HG02884 (cell line): Measurements from ENCODE around the gene DNER.

Source experiments
- ATAC-seq: cut with Tn5 transposase; IDR thresholded peaks from one replicate; pipeline ENCODE4 v1.9.1; 2021; ENCODE audit warnings: mild to moderate bottlenecking, moderate library complexity; ENCODE audit not compliant: unreplicated experiment

DNER gene

GRCh38 chr2:229445501-229446211 lies 268.7 kb downstream of the DNER start:
- no peak for ATAC-seq

DNA sequence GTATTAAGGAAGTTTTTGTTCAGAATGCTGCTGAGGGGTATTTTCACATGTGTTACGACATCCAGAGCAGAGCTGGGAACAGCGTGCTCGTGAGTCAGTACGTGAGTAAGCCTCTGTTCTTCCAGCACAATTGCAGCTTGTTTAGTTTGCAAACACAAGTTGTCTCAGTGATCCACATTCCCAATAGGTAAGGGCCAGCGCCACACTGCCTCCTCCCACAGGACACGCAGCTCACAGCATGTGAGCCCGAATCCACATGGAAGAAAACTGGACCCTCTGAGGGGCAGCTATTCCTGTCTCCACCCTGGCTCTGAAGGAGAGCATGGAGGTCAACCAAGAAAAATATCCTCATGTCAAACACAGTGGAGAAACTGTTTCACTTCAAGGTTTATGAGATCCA lies 269.3 kb downstream of the DNER start:
- ATAC-seq: no peak

- ATAC-seq: no peak
Measured at GRCh38 chr2:229443546-229444268, 270.6 kb downstream of the DNER start.

DNA sequence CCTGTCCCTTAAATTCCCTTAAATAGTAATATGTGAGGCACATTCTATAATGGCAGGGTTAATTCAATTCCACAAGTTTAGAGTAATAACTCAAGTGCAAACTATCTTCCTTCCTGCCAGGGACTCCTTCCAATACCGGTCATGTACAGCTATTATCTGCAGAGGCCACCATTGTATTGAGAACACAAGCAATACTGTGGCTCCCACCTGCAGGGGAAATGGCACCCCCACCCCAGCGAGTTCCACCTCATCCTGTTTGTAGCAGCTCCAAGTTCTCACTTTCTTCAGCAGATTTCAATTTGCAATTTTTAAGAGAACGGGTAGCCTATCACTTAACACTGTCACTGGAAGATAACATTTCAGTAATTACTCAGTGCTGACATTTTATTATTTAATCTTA lies 271.2 kb downstream of the DNER start:
- ATAC-seq: no peak

DNA sequence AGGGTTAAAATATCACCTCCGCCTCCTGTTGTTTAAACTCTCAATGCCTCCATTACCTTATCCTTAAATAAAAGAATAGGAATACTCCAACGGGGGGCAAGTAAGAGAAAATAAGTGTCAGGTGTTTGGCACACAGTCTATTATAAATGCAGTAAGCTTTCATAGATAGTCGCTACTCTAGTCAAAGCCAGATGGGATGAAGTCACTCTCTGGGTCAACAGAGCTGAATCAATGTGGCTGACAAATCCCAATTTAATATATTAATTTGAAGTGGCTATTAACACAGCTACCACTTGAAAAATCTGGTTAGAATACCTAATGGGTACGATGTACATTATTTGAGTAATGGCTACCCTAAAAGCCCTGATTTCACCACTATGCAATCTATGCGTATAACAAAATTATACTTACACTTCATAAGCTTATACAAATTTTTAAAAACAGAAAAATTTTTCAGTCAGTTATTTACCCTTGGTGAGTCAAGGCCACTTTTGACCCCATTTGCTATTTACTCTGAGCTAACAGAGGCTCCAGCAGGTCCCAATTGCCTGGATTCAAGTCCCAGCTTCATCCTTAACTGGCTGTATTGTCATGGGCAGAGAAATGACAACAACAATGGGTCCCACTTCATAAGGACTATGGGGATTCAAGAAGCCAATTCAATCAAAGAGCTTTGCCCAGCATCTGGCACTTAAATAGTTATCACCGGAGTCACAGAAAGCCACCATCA lies 275.8 kb downstream of the DNER start:
- no peak for ATAC-seq

GRCh38 chr2:229437467-229437866 lies 276.9 kb downstream of the DNER start:
- no peak for ATAC-seq

DNA sequence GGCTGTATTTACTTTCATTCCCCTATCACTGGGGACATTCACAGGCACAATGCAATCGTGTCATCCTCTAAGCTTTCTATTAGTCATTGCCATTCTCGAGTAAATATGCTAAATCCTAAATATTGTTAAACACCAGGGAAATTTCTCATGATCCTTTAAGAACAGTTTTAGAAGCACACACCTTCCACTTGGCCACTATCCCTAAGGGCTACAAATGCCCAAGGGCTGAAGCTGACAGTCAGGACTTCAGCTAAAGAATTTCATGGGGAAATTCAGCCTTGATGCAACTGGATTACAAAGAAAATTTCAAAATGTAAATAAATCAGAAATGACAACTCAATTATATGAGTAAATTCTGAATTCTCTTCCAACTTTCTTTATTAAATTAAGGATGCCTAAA lies 280.2 kb downstream of the DNER start:
- no peak for ATAC-seq

GRCh38 chr2:229433351-229433750 lies 281.0 kb downstream of the DNER start:
- ATAC-seq: no peak

DNA sequence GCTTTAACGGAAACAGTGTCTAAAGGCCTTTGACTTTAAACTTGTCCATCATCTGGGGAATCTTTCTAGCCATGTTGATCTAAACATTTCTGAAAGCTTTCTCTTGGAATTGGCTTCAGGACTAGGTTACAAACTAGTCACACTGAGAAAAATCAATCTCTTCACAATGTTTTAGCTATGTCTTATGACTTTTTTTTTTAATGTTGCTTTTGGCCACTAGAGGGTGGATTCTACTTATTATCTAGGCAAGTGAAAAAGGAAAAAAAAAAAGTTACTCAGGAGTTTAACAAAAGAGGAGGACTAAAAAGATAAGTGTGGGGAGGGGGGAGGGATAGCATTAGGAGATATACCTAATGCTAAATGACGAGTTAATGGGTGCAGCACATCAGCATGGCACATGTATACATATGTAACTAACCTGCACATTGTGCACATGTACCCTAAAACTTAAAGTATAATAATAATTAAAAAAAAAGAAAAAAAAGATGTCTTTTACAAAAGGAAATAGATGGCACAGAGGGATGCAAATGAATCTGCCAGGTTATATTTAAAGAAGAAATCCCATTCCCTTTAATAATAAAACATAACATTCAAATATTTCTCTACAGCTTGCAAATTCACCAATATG lies 282.9 kb downstream of the DNER start:
- ATAC-seq: no peak

GRCh38 chr2:229429589-229429988 lies 284.8 kb downstream of the DNER start:
- ATAC-seq: no peak

DNA sequence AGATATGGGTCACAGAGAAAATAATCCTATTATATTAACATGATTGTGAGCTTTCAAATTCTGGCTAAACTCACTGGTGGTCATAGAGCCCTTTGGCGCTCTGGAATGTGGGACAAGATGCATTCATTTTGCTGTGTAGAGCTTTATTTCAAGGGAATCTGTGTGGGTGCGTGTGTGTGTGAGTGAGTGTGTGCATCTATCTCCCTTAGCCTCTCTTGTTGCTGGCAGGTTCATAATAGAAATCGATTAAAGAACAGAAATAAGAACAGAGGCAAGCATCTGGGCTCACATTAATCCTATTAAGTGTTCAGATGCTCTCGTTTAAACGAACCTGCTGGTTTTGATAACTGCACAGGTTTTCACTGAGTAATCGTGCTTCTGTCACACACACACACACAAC lies 287.9 kb downstream of the DNER start:
- ATAC-seq: no peak

- ATAC-seq: no peak
Measured at GRCh38 chr2:229425598-229425997, 288.8 kb downstream of the DNER start.

DNA sequence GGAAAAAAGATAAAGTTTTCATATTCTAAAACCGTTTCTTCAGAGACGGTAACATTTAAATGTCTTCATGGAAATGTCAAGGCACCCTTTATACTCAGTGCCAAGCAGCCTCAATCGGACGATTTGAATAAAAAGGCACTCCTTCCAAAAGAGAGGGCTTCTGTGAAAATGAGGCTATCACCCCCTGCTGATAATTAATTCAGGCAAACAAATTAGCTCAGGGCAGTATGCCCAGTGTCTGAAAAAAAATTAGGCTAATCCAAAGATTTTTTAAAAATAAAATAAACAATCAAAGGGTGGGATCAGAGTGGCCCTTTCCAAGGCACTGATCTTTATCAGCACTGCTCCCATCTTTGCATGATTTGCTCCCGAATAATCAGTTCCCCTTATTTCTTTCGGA lies 292.3 kb downstream of the DNER start:
- no peak for ATAC-seq

GRCh38 chr2:229419158-229419557 lies 295.2 kb downstream of the DNER start:
- ATAC-seq: no peak

GRCh38 chr2:229417916-229418315 lies 296.4 kb downstream of the DNER start:
- no peak for ATAC-seq

DNA sequence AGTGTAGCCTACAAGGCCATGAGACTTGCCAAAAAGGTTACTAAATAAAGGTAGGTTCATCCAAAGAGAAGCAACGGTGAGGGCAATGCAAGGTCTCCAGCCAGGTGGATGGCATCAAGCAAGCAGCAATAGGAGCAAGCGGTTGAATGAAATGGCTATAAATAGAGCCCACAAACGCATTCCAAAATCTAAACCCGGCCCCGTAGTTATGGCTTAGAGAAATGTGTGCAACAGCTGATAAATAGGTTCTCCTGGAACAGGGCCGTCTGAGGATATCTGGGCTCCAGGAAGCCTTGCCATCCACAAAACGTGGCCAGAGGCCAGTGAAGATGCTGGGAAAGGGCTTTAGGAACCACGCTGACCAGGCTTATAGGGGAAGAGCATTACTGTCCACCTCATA lies 297.2 kb downstream of the DNER start:
- no peak for ATAC-seq

DNA sequence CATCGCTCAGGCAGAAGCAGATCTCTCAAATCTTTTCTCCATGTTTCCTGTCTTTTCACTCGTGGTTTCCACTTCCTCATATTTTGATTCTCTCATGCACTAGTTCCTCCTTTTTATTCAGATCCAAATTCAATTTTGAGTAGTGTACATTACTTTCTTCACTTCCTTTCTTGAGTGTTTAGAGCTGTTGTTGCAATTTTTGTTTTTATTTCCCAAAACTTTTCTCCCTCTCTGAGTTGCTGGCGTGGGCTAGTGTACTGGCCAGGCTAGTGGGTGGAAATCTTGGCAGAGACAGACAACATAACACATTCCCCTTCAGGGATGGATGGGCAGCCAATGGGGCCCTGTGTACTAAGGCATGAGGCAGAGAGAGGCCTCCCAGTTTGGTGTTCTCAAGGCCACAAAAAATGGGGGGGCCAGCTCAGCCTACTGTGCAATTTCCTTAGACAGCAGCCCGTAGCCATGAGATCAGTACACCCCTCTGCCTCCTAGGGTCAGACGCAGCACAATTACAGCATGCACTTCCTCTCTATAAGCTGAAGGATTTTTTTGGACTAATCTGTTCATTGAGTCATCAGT lies 298.1 kb downstream of the DNER start:
- no peak for ATAC-seq

- no peak for ATAC-seq
Measured at GRCh38 chr2:229414631-229415030, 299.7 kb downstream of the DNER start.

- ATAC-seq: no peak
Measured at GRCh38 chr2:229412686-229413085, 301.7 kb downstream of the DNER start.

DNA sequence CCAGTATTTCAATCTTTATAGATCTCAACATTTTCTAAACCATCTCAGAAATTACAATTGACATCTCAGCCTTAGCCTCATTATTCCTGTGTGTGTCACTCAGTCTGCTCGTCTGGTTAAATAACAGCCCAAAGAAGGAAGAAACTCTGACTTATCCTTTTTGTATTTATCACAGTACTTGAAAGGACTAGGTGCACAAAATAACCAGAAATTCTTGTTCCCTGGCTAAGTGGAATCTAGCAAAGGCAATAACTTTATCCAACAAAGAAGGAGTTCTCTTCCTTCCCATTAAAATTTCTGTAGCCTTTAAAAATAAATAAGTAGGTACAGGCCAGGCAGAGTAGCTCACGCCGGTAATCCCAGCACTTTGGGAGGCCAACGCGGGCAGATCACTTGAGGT lies 303.4 kb downstream of the DNER start:
- no peak for ATAC-seq

- no peak for ATAC-seq
Measured at GRCh38 chr2:229410264-229410663, 304.1 kb downstream of the DNER start.
